SU-DHL-6 (cell line): Measurements from ENCODE around the gene ULK3.

Experiments used
- H2AFZ ChIP-seq: fragments of 200-600 bp; sonication (generic); 2 replicates; pipeline ENCODE4 v1.6.1; 2014; ENCODE audit warnings: low read depth, mild to moderate bottlenecking, moderate library complexity, mixed read lengths, antibody characterized with exemption, low read length; ENCODE audit not compliant: severe bottlenecking
- H3F3A ChIP-seq: fragments of 200-600 bp; shearing (Covaris generic); 2 replicates; pipeline ENCODE4 v1.6.0; 2016; ENCODE audit warnings: antibody characterized with exemption, mild to moderate bottlenecking; ENCODE audit not compliant: insufficient read depth
- H3K27ac ChIP-seq: fragments of 200-600 bp; sonication (generic); 2 replicates; pipeline ENCODE4 v1.5.1; 2016; ENCODE audit warnings: low read depth, mild to moderate bottlenecking, low read length, moderate library complexity, mixed read lengths
- H3K27me3 ChIP-seq: fragments of 200-600 bp; sonication (generic), shearing (Covaris generic); 2 replicates; pipeline ENCODE4 v1.6.0; 2014; ENCODE audit warnings: mild to moderate bottlenecking, low read length
- H3K36me3 ChIP-seq: fragments of 200-600 bp; sonication (generic); 2 replicates; pipeline ENCODE4 v1.6.1; 2014; ENCODE audit warnings: mild to moderate bottlenecking, low read length, mixed read lengths
- H3K4me2 ChIP-seq: fragments of 300-600, 200-600 bp; shearing (Covaris generic), sonication (generic); 2 replicates; pipeline ENCODE4 v1.6.0; 2014; ENCODE audit warnings: low read length, low read depth, mild to moderate bottlenecking; ENCODE audit not compliant: poor library complexity, severe bottlenecking
- H3K4me3 ChIP-seq: fragments of 200-600 bp; sonication (generic); 2 replicates; pipeline ENCODE4 v1.5.1; 2014; ENCODE audit warnings: antibody characterized with exemption, low read length, mild to moderate bottlenecking, mixed read lengths; ENCODE audit not compliant: insufficient read depth, poor library complexity, severe bottlenecking
- H3K79me2 ChIP-seq: fragments of 200-600 bp; sonication (generic); 2 replicates; pipeline ENCODE4 v1.6.1; 2014; ENCODE audit warnings: mild to moderate bottlenecking, low read length, moderate library complexity; ENCODE audit not compliant: insufficient read depth
- H3K9ac ChIP-seq: fragments of 200-600 bp; sonication (generic); 2 replicates; pipeline ENCODE4 v1.7.0; 2014; ENCODE audit warnings: mild to moderate bottlenecking, low read length
- H3K9me2 ChIP-seq: fragments of 200-600 bp; sonication (generic); replicated peaks from 2 replicates; pipeline ENCODE4 v1.6.1; 2014; ENCODE audit warnings: low read length; ENCODE audit not compliant: insufficient read depth
- H3K9me3 ChIP-seq: fragments of 200-600 bp; sonication (generic); 2 replicates; pipeline ENCODE4 v1.6.1; 2014; ENCODE audit warnings: low read length, mixed read lengths; ENCODE audit not compliant: insufficient read depth
- H4K20me1 ChIP-seq: fragments of 200-600 bp; sonication (generic); 2 replicates; pipeline ENCODE4 v1.6.1; 2014; ENCODE audit warnings: low read depth, mild to moderate bottlenecking, antibody characterized with exemption, low read length, moderate library complexity, mixed read lengths
- EZH2phosphoT487 ChIP-seq: fragments of 200-600 bp; sonication (generic), shearing (Covaris generic); conservative IDR thresholded peaks from 2 replicates; pipeline ENCODE4 v1.6.1; 2018; ENCODE audit warnings: mild to moderate bottlenecking, antibody characterized with exemption, low read length, moderate library complexity, mixed read lengths
- TF ChIP-seq, protein P1 (sequence below): fragments of 200-600 bp; sonication (generic); IDR thresholded peaks from one replicate; pipeline ENCODE4 v1.5.1; 2017; ENCODE audit warnings: antibody characterized with exemption, mild to moderate bottlenecking, low read length, moderate library complexity; ENCODE audit not compliant: insufficient read depth, poor library complexity, severe bottlenecking

ULK3 gene

DNA sequence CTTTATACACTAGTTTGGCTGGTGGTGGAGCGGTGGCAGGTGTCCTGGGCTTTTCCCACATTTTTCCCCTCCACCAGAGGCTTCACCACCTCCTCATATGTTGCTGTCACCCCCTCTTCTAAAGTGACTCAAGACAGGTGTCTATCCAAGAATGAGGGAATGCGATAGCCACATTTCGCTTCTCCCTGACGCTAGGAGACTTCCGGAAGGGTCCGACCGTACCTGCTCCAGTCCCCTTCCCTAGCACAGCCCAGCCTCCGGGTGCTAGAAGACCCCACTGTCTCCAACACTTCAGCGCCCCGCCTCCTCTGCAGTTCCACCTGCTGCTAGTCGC, 29.7 kb upstream of the ULK3 start:
- Histone ChIP-seq H4K20me1 (peaks cover 3% of the 10 kb centered on the region; the same call in 1 of the 2 replicates), H3K9ac (peak overlapping the region; percentile 74), H3K4me3 (peak overlapping the region; percentile 70), H3K9me3 (no peaks in the 10 kb centered on the region), H3K4me2 (peak overlapping the region; percentile 89), H3K79me2 (peaks cover 52% of the 10 kb centered on the region), H3F3A (peaks cover 9% of the 10 kb centered on the region), H3K27ac (peak overlapping the region; percentile 58; the same call in 1 of the 2 replicates), H3K9me2 (no peaks in the 10 kb centered on the region), H3K27me3 (no peaks in the 10 kb centered on the region), H3K36me3 (peaks cover 6% of the 10 kb centered on the region; the same call in 1 of the 2 replicates), H2AFZ (peak overlapping the region; percentile 92)
- no peak for TF ChIP-seq EZH2phosphoT487
- TF ChIP-seq, protein P1, sequence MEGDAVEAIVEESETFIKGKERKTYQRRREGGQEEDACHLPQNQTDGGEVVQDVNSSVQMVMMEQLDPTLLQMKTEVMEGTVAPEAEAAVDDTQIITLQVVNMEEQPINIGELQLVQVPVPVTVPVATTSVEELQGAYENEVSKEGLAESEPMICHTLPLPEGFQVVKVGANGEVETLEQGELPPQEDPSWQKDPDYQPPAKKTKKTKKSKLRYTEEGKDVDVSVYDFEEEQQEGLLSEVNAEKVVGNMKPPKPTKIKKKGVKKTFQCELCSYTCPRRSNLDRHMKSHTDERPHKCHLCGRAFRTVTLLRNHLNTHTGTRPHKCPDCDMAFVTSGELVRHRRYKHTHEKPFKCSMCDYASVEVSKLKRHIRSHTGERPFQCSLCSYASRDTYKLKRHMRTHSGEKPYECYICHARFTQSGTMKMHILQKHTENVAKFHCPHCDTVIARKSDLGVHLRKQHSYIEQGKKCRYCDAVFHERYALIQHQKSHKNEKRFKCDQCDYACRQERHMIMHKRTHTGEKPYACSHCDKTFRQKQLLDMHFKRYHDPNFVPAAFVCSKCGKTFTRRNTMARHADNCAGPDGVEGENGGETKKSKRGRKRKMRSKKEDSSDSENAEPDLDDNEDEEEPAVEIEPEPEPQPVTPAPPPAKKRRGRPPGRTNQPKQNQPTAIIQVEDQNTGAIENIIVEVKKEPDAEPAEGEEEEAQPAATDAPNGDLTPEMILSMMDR = no peak

DNA sequence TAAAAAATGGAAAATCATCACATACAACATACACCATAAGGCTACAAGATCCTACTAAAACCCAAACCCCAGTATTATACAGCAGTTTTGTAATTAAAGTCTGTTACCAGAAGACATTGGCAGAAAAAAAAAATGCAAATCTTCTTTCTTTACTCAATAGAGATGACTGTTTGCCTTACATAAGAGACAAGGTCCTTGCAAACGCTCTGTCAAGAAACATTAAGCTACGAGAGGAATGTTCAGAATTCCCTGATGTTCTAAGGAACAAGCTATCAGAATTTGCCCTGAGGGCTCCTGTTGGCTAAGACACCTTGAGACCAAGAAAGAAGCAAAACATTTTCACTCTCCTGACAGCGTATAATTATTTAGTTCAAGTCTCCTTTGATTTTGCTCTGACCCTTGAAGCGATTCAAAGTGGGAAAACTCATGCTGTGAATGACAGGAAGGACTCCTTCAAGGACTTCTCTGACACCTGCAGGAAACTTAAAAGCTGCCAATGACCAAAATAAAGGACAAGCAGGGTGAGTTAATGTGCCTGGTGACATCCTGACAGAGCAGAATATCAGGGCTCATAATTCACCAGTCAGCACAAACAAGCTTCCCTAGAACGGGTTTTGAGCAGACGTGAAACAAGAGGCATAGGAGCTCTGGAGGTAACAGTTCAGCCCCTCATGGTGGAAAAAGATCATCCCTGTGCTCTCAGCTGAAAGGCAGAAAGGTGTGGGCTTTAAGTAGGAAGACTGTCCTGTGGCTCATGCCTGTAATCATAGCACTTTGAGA, 27.7 kb upstream of the ULK3 start:
- Histone ChIP-seq H3K9ac (peak overlapping the region; percentile 36), H3K4me3 (no peak overlapping the region)

DNA sequence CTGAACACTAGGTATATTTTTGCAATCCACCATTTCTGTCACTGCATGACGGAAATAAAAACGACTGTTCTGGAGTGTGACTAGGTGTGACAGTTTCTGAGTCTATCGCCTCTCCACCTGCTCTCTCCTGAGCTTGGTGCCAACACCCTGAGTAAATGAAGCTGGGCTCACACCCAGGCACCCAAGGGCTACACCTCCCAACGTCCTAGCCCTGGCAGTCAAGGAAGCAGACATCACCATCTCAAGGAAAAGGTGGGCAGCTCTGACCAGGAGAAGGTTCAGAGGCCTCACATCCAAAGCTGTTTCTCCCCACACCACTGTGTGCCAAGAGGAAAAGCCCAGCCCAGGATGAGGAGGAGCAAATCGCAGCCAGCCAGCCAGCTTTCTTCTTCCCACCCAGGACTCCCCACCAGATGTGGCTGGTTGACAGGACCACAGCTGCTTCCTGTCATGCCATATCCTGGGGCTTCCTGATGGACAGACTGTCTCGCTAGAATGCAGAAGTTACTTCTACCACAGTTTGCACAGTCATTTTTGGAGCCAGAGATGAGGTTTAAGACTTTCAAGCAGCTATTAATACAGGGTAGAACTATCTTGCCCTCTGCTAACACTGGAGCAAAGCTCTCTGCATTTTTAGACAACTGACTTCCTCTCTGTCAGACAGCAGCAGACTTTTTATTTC, 26.9 kb upstream of the ULK3 start:
- peak overlapping the region; percentile 36; the same call in 1 of the 2 replicates for H3K9ac ChIP-seq
- H3K9me2 ChIP-seq = no peaks in the 10 kb centered on the region
- peaks cover 9% of the 10 kb centered on the region for H3F3A ChIP-seq
- no peak for TF ChIP-seq EZH2phosphoT487
- TF ChIP-seq, protein P1 = no peak
- no peaks in the 10 kb centered on the region for H3K27me3 ChIP-seq
- peaks cover 6% of the 10 kb centered on the region; the same call in 1 of the 2 replicates for H3K36me3 ChIP-seq
- H3K79me2 ChIP-seq = peaks cover 77% of the 10 kb centered on the region
- peak overlapping the region; percentile 40 for H3K4me2 ChIP-seq
- H2AFZ ChIP-seq = no peak overlapping the region
- peaks cover 3% of the 10 kb centered on the region; the same call in 1 of the 2 replicates for H4K20me1 ChIP-seq
- no peaks in the 10 kb centered on the region for H3K9me3 ChIP-seq
- H3K27ac ChIP-seq = peak overlapping the region; percentile 58
- H3K4me3 ChIP-seq = no peak overlapping the region

More for the DNA sequence above, 27.7 kb upstream of the ULK3 start:
- H3K9me2 ChIP-seq = no peaks in the 10 kb centered on the region
- no peaks in the 10 kb centered on the region for H3K9me3 ChIP-seq
- TF ChIP-seq, protein P1 = no peak
- no peak for TF ChIP-seq EZH2phosphoT487
- no peak overlapping the region for H2AFZ ChIP-seq
- peak overlapping the region; percentile 58 for H3K27ac ChIP-seq
- peaks cover 9% of the 10 kb centered on the region for H3F3A ChIP-seq
- peaks cover 6% of the 10 kb centered on the region; the same call in 1 of the 2 replicates for H3K36me3 ChIP-seq
- no peaks in the 10 kb centered on the region for H3K27me3 ChIP-seq
- peaks cover 73% of the 10 kb centered on the region for H3K79me2 ChIP-seq
- H4K20me1 ChIP-seq = peaks cover 3% of the 10 kb centered on the region; the same call in 1 of the 2 replicates
- peak overlapping the region; percentile 40 for H3K4me2 ChIP-seq
